ENCODE data around the gene AUH.
A peak's percentile ranks its signal among the peaks of the same experiment; 100 is the strongest.
"Not testable (repeated sequence)": the region's sequence is repeated elsewhere in the genome, so short reads cannot be mapped to it uniquely, and the experiment has no call there.

Gene AUH

DNA sequence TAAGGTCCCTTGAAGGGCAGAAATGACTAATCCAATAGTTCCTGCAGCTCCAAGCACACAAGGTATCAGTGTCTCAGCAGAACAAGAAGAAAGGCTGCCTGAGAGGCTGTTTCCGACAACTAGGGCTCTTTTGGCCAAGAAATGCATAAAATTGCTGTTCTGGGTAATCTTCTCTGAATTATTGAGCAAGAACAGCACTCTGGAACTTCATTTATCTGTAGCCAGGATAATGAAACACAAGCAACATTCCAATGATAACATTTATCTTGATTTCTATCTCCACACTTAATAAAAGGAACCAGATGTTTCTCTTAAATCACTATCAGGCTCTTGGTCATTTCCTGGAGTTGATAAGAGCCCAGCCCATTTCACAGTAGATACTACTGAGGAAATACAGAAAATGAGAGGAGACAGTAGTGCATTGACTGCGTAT lies 17.0 kb upstream of the AUH start:
- peak; percentile 64 to 77 for DNase-seq (ENCODE audit: low read depth in 2 of 2)

DNA sequence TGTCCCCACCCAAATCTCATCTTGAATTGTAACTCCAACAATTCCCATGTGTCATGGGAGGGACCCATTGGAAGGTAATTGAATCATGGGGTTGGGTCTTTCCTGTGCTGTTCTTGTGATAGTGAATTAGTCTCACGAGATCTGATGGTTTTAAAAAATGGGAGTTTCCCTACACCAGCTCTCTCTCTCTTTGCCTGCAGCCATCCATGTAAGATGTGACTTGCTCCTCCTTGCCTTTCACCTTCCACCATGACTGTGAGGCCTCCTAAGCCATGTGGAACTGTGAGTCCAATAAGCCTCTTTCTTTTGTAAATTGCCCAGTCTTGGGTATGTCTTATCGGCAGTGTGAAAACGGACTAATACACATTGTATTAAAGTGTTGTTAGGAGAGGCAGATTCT lies 16.3 kb upstream of the AUH start:
- not testable (repeated sequence) for DNase-seq (ENCODE audit: low read depth in 2 of 2)

DNA sequence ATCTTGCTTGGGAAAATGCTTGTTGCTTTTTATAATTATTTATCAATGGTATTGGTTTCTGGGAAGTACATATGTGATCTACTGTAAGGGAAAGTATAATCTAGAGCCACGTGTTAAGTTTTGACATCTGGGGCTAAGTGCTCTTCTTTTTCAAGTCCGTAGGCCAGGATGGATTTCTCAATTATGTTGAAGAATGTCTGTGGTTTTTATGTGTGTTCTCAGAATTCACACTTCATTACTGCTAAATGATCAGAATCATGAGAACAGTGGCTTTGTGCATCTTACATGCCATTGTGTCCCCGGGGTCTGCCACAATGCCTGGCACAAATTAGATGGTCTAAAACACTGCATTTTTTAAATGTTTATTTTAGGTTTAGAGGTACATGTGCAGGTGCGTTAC lies 14.5 kb upstream of the AUH start:
- peak; percentile 56 to 62 for DNase-seq (ENCODE audit: low read depth in 2 of 2)

DNA sequence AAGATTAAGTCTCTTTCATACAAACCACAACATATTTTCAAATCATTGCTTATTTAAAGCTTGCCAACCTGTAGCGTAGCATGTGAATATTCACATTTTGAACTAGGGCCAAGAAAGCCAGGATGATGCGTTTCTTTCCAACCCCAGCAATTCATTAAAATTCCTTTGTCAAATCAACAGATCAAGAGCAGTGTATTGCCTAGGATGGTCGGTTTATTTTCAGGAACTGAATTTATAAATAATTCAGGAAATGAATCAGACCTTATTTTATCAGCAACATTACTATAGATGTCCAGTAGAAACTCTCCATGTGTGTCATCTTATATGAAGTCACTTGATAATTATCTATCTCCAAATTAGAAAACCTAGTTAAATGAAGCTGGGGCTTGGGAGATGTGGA lies 13.2 kb upstream of the AUH start:
- peak; percentile 88 to 90 for DNase-seq (ENCODE audit: low read depth in 2 of 2)

DNA sequence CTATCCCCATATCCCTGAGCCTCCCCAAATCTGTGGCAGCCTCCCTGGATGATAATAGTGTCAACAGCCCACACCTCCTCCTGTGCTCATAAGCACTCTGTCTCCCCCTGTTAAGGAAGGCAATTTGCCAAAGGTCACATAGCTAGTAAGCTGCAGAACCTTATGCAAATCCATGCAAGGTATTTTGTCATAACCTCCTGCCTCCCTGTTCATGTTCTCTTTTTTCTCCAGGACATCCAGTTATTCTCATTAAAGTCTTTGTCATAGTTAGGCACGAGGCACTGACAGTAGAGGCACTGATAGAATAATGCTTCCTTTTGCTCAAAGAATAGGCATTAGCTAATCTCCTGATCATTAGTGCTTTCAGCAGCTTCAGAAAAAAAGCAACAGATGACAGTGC lies 10.2 kb upstream of the AUH start:
- no peak for DNase-seq (ENCODE audit: low read depth in 2 of 2)

DNA sequence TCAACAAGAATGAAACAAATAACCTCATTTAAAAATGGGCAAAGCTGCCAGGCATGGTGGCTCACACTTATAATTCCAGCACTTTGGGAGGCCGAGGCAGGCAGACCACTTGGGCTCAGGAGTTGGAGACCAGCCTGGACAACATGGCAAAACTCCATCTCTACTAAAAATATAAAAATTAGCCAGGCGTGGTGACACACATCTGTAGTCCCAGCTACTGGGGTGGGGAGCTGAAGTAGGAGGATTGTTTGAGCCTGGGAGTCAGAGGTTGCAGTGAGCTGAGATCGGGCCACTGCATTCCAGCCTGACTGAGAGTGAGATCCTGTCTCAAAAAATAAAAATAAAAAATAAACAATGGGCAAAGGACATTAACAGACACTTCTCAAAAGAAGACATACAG lies 8.3 kb upstream of the AUH start:
- not testable (repeated sequence) for DNase-seq (ENCODE audit: low read depth in 2 of 2)

DNA sequence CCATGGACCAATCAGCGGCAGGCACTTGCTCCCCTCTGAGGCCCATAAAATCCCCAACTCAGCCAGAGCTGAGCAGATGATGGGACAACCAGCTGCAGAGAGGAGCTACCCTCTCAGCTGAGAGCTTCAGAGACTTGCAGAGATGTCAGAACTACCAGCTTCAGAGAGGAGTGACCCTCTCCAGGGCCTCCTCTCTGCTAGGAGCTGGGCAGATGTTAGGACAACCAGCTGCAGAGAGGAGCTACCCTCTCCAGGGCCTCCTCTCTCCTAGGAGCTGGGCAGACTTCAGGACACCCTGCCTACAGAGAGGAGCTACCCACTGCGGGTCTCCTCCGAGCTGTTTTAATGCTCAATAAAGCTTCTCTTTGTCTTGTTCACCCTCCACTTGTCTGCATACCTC lies 3.0 kb upstream of the AUH start:
- DNase-seq (ENCODE audit: low read depth in 2 of 2): no peak

DNA sequence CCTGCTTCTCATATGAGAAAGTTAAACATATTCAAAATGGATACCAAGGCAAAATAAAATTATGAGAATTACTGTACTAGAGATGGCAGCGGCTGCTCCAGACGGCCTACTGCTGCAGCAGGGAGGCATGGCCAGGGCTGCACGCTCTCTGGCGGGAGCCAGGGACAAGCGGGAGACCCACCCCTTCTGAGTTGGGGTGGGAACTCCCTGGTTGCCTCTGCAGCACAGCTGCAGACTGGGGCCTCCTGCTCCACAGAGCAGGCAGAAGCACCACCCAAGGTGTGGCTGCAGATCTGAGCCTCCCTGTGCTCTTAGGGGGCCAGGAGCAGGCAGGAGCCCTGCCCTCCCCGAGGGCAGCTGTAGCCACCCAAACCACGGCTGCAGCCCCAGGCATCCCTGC lies 2.3 kb upstream of the AUH start:
- no peak for DNase-seq (ENCODE audit: low read depth in 2 of 2)

DNA sequence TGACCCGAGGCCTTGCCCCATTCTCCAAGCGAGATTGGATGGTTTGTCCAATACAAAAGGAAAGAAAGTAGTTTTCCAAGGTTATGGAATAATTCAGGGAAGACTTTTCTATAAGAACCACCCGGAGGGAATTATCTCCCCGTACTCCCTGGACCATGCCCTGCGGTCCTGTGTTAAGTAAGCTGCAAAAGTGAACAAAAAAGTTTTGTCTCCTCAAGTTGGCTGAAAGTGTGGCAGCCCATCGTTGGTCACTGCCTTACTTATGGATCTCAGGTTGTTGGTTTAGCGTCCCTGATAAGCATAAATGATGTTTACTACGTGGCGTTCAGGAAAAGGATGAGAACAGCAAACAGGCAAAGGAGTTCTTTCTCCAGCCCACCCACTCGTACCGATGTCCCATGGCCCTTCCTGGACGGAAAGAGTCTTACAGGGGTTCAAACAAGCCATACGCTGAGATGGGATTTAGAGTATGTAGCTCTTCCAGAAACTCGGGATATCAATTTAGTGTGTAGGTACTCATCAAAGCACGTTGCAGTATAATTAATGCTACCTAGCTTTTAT lies 413 bp upstream of the AUH start:
- no peak for DNase-seq (ENCODE audit: low read depth in 2 of 2)

DNA sequence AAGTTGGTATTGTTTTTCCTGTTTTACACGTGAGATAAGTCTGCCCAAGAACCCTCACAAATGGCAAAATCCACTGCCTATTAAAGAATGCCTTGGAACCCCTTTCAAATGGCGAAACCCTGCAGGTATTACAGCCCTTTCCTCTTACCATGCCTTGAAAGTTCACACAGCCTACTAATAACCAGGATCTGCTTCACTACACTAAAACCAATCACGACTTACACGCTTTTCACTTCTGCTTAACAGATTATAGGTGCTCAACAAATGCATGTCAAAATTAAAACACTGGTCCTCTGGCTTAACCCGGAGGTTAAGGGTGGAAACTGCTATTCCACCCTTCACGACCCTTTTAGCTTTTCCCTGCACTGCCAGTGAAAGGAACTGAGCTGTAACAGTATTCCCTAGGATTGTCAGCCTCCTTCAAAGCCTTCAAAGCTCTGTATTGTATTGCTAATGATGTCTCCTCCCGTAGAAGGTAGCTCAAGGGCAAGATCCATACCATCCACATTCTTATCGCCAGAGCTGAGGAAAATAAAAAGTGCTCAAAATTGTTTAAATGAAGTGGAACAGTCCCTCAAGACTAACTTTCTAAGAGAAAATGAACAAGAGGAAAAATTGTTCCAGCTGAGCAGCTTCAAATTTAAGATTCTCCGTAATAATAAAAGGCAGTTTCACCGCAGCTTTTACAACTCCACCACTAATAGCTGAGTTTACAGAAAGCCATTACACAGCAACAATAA lies 997 bp downstream of the AUH start:
- DNase-seq (ENCODE audit: low read depth in 2 of 2): no peak

DNA sequence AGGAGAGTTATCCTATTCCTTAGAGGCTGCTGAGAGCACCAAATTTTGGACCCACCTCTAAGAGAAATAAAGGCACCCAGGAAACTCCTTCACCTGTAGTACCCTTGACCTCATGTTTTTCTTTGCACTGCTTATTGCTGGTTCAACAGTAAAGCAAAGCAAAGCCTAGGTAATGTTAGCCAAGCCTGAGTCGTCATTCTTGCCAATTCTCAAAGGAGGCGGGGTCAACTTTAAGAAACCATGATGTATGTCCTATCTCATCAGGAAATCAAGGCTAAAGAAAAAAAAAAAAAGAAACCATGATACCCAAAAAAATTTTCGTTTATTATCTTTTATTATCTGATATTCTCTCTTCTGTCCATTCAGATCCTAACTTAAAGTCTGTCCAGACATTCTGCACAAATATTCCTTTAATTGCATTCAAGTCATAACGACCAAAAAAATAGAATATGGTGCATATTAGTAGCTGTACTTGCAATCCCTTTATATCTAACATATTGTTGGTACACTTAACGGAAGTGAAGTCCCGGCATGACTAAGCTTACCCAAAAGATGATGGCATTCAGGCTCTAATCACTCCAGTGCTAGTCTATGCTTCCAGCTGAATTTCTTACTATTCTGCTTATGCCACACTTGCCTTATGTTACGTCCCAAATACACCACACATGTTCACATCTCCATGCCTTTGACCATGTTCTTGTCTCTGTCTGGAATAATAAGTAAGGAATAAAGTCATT lies 1.8 kb downstream of the AUH start:
- DNase-seq (ENCODE audit: low read depth in 2 of 2): no peak

DNA sequence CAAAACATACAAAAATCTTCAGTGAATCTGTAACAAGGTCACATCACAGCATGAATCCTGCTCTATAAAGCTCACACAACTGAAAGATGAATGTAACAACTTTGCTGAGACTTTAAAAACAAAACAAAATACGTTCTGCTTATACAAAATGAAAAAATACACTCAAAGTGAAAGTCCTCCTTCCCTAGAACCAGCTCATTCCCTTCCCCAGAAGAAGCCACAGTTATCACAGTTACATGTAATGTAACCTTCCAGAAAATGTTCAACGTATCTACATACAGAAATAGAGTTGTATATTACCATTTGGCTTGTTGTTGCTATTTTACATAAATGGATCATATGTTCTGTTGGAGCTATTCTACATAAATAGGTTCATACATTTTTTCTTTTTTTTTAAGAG lies 2.6 kb downstream of the AUH start:
- DNase-seq (ENCODE audit: low read depth in 2 of 2): no peak

DNA sequence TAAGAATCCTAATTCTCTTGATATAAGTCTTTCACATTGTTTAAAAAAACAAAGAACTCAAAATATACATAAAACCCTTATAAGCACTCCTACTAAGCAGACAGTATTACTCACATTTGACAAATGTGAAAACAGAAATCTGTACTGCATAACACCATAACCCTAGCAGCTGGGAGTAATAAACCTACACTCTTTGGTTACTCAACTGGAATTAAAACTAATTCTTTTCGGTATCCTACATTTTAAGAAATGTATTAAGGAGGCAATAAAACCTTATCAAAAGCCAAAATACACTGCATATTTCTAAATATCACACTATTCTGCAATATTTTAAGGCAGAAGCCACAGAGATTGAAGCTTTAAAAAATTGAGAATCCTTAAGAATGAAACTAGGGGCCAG lies 6.8 kb downstream of the AUH start:
- no peak for DNase-seq (ENCODE audit: low read depth in 2 of 2)

DNA sequence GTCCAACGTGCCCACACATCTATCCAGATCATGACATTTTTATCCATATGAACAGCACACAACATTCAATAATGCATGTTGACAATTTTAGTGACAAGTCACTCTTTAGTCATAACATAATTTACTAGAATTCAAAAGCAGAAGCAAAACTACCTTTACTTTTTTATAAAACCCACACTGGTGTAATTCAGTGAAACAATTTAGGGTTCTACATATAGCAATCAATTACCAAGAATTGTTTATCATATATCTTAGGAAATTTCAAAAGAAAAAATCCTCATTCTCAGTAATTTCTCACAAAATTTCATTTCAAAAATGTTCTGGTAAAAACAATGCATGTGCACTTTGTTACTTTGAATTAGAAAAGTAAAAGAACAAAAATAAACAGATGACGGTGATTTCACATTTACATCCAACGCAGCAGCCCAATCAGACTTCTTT lies 12.6 kb downstream of the AUH start:
- DNase-seq (ENCODE audit: low read depth in 2 of 2): no peak

DNA sequence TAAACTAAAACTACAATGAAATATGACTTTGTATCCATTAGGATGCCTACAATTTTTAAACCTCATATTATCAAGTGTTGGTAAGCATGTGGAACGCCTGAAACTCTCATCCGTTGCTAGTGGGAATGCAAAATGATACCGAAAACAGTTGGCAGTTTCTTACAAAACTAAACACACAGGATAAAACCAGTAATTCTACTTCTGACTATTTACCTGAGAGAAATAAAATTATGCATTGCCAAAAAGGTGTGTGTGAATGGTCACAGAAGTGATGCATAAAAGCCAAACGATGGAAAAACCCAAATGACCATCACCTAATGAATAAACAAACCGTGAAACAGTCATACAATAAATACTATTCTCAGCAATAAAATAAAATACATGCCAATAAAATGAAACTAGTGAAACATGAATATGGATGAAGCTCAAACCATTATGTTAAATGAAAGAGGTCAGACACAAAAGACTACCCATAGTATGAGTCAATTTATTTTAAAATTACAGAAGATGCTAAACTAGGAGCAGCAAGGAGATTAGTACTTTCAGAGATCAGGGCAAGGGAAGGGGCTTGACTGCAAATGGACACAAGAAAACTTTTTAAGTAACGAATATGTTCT lies 13.4 kb downstream of the AUH start:
- DNase-seq (ENCODE audit: low read depth in 2 of 2): no peak

DNA sequence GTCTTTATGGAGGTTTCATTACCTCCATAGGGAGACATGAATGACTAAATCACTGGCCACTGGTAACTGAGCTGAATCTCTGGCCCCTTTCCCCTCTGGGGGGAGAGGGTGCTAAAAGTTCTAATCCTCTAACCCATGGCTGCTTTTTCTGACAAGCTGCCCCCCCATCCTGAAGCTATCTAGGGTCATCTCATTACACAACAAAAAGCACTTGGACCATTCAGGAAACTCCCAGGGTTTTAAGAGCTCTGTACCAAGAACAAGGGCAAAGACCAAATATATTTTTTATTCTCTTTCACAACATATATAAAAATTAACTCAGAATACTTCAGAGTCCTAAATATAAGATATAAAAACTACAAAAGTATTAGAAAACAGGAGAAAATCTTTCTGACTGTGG lies 14.3 kb downstream of the AUH start:
- no peak for DNase-seq (ENCODE audit: low read depth in 2 of 2)

DNA sequence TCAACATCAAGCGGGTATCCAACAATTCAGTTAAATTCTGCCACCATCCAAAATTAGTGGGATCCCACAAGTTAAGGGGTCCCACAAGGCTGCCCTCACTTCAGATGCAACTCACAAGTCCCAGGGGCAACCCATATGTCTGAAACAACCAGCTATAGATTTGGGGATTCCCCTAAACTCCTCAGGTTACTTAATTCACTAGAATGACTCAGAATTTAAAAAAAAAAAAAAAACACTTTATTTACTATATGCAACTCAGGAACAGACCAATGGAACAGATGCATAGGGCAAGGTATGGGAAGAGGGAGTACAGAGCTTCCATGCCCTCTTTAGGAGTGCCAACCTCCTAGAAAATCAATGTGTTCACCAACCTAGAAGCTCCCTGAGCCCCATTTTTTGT lies 15.1 kb downstream of the AUH start:
- no peak for DNase-seq (ENCODE audit: low read depth in 2 of 2)

DNA sequence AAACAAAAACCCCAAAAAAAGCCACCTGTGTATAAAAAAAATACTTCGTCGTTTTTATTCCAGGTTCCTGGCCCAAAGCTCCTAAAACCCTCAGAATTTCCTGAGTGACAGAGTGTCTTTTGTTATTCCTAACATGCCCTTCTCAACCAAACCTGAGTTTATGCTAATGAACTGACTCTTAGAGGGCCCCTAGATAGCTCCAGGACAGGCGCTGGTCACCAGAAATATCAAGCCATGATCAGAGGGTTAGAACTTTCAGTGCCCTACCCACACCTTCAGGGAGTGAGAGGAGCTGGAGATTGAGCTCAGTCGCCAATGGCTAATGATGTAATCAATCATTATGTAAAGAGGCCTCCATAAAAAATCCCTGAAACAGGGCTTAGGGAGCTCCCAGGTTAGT lies 15.7 kb downstream of the AUH start:
- no peak for DNase-seq (ENCODE audit: low read depth in 2 of 2)

DNA sequence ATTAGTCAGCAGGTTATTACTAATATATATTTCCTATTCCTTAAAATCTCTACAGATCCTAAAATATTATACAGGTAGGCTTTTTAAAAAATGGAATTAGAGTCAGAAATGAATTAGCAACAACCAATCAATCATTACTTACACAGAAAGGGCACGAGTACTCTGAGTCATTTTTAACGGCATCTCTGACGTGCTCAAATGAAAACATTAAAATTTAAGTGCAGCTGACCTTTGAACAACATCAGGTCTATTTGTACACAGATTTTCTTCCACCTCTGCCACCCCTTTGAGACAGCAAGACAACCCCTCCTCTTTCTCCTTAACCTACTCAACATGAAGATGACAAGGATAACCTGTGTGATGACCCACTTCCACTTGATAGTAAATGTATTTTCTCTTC lies 19.1 kb downstream of the AUH start:
- DNase-seq (ENCODE audit: low read depth in 2 of 2): no peak

DNA sequence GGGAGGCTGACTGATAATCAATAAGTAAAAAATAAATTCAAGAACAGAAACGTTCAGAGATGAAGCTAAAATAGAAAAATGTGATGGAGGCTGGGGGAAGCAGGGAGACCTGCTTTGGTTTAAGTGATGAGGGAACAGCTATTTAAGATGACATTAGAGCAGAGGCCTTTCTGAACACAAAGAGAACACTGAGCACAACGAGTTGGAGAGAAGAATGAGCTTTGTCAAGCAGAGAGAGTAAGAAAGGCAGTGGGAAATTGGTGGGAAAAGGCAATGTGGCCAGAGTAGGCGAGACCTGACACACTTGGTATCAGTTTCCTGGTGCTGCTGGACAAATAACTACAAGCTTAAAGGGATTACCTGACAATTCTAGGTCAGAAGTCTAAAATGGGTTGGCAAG lies 20.0 kb downstream of the AUH start:
- DNase-seq (ENCODE audit: low read depth in 2 of 2): no peak

DNA sequence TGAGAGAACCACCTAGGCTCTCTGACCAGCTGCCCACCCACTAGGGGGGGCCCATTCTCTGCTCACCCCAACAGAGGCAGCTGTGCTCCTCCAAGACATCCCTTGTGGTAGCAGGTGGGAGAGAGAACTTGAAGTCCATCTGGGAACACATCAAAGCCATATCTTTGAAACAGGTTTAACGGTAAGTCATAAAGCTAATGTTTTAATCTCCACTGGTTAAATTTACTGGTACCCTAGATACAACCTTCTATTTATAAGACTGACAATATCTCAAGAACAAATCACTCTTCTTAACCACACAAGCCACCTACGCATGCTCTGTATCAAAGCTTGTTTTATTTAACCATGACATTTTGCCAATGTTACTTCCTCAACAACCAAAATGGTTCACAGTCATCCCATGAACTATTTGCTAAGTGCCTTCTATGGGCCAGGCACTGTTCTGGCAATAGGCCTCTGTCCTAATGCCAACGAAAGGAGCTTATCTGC lies 20.4 kb downstream of the AUH start:
- DNase-seq (ENCODE audit: low read depth in 2 of 2): no peak

DNA sequence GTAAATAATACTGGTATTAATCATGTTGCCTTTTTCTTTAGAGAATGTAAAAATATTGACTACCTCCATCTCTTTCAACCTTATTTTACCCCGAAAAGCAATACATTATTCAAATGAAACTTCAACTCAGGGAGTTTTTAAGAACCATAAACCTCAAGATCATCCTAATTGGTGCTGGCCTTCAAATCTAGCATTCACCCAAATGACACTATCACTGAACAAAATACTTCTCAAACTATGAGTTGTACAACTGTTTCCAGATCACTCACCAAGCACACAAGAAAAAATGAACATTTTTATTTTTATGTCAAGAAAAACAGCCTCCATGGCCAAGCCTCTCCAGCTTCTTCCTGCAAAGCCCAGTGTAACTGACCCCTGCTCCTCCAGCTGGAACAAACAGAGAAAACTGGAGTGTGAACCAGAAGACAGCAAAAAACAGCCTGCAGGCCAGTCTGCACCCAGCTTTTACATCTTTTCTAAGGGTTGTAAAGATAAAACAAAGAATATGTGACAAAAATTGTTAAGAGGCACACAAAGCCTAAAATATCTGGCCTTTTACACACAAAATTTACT lies 21.2 kb downstream of the AUH start:
- DNase-seq (ENCODE audit: low read depth in 2 of 2): no peak
